Activated effector memory CD4-positive, alpha-beta T cell treated with Interleukin-2 at 50 U/mL for 16 hours (primary cell): ENCODE measurements around the gene SNPH.

Experiments used
- DNase-seq: peaks from one replicate; pipeline ENCODE4 v3.0.0-alpha.2; 2020

SNPH gene

DNA sequence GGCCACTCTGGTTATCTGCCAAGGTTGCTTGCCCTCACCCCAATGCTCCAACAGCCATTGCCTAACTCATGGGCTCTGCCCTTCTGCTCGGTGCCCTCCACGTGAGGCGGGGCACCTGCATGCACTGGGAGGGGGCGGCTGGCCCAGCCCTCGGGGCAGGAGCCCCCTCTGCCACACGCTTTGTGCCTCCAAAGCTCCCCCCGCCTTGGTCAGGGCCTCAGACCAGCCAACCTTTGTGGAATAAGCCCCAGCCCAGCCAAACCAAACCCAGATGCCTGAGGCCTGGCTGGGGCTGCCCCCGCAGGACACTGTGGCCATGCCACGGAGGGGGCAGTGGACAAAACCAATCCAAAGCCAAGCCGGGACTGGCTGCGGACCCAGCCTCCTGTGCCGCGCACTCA, 41.5 kb downstream of the SNPH start:
- no peak for DNase-seq

DNA sequence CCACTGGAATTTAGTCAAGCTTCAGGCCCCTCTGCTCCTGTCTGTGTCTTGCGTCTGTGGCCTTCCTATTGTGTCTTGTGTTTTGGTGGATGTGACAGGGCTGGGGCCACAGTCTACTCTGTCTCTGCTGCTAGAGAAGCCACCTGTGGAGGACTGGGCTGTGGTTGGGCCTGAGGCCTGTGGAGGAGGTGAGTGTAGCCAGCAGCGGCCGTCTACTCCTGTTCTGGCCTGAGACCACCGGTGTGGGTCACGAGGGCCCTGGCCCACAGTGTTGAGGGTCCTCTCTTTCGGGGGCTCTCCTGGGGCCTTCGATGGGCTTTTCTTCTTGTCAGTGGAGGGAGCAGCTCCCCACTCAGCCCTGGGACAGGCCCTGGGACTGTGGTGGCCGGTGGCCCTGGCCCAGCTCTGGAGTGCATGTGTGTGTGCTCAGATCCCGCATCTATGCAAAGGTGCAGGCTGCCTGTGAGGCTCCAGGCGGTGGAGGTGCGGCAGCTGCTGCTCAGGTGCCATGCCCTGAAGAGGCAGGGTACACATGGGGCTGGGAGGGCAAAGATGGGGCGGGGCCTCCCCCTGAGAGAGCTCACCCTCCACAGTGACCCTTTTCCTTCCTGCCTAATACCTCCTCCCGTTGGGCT, 42.1 kb downstream of the SNPH start:
- DNase-seq: no peak

DNA sequence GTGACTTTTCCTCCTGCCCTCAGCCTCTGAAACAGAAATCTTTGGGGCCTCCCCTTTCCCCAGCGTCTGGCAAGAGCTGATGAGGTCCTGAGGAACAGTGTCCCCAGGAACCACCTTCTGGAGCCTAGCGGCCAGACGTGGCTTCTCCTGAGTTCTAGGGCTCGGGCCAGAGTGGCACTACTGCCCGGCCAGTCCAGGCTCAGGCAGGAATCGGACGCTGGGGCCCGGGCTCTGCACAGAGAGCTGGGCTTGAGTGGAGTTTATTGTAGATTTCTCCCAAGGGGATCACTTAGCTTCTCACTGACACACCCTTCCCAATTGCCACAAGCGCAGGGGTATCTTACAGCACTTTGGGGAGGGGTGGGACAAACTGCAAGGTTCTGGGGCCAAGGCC, 42.6 kb downstream of the SNPH start:
- no peak for DNase-seq

DNA sequence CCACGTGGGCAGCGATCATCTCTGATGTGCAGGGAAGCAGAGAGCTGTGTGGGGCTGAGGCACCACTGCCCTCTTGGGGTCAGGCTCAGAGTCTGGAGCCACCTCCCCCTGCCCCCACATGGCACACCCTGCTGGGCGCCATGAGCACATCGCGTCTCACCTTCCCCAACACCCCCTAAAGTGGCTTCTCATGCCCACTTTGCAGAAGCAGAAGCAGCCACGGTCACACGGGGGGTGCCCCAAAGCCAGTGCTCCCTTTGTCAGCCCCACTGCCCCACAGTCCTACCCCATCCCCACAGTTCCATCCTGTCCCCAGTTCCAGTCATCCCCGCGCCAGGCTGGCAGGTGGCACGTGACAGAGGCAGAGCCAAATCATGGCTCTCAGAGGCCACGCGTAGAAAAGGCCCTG, 43.3 kb downstream of the SNPH start:
- no peak for DNase-seq

DNA sequence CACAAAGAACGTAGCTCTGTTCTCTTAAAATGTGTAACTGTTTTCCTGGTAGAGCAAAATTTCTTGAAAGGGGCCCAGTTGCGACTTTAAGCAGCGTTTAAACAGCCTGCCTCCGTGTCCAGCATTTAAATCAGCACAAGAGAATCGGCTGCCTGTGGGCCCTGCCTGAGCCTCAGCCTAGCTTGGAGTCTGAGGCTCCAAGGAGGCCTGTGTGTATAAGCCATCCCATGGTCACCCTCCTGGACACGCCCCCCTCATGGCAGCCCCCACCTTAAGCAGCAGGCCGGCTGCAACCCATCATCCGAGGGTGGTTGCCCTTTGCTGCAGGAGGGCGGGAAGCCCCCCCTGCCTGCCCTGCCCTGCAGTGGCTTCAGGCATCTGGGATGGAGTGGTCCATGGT, 44.0 kb downstream of the SNPH start:
- no peak for DNase-seq

DNA sequence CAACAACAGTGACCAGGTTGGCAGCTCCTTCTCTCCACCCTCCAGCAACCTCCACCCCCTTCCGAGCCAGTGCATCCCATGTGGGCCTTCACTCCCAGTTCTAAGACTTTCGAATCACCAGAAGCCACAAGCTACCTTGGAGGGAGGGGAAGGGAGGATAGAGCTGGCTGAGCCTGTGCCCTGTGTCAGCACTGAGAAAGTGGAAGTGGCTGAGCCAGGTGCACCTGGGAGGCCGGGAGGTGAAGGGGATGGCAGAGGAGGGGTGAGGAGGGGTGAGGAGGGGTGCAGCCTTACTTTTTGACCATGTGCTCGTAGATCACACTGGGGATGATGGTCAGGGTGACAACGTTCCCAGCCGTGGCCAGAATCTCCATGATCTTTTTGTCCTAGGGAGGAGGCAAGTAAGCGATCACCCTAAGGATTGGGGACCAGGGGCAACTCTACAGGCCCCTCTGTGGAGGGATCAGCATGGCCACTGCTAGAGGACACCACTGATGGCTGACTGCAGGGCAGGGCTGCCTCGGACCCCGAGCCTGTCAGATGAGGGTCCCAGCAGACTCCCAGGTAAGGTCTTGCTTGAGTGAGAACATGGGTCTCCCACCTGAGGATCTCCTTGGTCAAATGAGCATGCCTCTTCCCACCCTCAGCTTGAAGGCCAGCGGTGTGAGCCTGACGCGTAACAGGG, 44.6 kb downstream of the SNPH start:
- no peak for DNase-seq

DNA sequence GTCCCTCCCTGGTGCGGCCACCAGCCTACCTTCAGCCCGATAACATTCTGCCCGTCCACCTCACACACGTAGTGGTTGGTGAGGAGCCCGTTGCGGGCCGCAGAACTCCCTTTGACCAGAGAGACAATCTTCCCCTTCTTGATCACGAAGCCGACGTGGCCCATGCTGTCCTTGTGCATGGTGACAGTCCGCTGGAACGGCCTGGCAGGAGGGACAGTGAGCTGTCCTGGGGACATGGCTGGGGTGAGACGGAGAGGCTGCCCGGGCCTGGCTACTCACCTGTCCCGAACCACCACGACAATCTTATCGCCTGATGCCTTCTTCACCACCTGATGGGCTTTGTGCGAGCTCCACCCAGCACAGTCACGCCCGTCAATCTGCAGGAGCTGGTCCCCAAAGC, 46.2 kb downstream of the SNPH start:
- DNase-seq: no peak

DNA sequence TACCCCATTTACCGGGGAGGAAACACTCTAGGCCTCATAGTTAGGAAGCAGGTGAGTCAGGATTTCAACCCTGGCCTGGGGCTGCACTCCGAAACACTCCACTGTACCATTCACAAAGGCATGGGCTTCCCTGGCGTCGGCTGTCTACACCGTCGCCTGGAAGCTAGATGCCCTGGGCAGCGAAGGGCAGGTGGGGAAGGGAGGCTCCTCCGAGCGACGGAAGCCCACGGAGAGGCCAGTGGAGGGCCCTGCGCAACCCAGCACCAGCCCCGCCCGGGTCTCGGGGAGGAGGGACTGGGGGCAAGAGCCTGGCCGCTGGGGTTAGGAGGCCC, 46.8 kb downstream of the SNPH start:
- no peak for DNase-seq

DNA sequence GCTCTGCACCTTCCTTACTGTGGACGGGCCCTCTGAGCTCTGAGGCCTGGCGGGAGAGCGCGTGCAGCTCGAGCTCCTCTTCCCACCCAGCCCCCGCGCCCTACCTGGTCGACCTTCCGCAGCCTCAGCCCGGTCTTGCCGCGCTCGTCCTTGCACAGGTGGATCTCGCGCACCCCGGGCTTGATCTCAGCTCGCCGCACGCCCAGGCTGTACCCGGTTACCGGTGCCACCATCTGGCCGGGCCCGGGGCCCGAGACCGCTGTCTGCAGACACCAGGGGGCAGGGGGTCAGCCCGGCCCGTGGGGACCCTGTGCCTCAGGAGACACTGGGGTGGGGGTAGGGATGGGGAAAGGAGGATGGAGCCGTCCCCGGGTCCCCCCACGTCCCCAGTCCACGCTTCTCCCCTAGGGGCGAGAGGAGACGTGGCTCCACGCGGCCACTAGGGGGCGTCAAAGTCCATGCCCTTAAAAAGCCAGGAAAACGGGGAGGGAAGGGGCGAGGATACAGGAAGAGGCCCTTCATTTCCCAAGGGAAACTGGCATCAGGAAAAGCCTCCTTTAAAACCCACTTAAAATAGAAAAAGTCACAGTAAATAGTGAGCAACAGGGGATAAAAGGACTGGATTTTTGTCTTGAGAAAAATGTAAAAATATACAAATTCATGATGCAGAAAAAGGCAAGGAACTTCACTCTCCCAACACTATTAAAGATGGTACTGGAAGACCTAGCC, 47.3 kb downstream of the SNPH start:
- peak; percentile 33 for DNase-seq

DNA sequence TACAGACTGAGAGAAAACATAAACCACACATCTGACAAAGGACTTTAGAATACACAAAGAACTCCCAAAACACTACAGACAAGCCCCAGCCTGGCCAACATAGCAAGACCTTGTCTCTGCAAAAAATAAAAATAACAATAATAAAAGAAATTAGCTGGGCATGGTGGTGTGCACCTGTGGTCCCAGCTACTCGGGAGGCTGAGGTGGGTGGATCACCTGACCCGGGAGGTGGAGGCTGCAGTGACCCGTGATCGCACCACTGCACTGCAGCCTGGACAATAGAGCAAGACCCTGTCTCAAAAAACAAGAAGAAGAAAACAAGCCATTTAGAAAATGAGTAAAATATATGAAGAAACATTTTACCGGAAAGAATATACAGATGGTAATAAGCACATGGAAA, 49.7 kb downstream of the SNPH start:
- no peak for DNase-seq

DNA sequence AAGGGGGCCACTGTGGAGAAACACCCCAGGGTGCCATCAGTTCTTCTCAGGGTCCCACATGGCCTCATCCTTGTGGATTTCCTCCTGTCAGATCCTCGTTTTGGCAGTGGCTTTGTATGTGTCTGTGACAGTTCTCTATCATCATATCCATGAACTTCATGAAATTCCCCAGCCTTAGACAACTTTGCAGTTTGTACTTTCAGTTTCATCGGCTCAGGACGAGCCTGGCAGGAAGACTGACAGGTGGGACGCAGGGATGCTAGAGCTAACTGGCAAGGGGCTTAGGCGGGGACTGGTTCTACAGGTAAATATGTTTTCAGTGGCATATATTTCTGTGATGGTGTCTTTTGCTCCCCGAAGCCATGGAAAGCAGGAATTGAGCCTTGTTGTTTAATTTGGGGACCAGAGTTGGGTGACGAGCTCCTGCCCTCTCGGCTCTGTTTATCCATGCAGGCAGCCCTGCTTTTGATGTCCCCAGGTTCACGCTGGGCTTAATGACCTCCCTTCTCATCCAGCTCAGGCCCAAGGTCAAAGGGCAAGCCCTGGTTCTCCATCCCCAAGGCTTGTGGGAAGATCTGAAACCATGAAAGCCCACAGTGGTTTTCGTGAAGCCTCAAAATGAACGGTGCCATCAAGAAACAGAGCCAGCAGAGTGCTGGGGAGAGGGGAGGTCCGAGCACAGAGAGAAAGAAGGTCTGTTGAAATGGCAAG, 51.6 kb downstream of the SNPH start:
- no peak for DNase-seq

DNA sequence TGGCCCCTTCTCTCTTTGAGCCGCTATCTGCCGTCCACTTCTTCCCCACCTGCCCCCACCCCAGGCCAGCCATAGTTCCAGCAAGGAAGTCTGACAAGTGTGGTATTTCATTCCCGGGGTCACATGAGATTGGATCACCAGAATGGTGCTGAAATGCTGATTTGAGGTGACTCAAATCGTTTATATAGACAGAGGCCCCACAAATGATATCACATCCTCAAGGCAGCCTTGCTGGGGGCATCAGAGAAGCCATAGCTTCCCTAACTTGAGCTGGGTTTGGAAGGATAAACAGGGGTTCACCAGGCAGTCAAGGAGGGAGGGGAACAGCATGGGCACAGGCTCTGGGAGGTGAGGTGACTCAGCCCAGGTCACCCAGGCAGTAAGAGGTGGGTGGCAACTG, 53.0 kb downstream of the SNPH start:
- no peak for DNase-seq

DNA sequence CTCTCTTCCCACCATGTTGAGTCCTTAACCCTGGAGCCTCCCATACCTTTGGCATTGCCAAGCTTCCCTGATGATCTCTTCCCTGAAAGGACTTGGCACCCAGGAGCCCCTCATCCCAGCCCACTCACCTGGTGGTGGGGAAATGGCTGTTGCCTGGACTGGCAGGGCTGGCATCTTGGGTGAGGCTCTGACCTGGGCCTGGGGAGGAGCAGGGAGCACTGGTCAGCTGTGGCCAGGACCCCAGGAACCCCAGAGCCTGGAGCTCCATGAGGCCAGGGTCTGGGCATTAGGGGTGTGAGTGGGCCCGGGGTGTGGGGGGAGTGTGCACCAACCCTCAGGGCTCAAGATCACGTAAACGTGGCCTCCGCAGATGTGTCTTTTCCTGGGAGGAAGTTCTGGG, 53.4 kb downstream of the SNPH start:
- DNase-seq: no peak

DNA sequence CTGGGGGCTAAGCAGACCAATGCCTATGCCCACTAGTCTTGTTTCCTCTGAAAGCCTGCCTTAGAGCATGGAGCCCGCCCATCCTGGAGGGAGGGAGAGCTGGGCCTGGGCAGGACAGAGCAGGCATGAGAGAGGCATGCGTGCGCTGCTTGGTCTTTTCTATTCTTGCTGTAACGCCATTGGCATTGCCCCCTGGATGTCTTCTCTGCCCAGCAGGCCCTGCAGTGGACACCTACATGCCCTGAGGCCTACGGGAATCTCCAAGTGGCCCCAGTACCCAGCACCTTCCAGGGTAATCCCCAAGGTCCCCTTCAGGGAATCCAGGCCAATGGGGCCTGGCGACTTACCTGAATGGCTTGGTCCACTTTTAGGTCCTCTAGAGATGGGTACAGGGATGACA, 53.9 kb downstream of the SNPH start:
- DNase-seq: no peak

DNA sequence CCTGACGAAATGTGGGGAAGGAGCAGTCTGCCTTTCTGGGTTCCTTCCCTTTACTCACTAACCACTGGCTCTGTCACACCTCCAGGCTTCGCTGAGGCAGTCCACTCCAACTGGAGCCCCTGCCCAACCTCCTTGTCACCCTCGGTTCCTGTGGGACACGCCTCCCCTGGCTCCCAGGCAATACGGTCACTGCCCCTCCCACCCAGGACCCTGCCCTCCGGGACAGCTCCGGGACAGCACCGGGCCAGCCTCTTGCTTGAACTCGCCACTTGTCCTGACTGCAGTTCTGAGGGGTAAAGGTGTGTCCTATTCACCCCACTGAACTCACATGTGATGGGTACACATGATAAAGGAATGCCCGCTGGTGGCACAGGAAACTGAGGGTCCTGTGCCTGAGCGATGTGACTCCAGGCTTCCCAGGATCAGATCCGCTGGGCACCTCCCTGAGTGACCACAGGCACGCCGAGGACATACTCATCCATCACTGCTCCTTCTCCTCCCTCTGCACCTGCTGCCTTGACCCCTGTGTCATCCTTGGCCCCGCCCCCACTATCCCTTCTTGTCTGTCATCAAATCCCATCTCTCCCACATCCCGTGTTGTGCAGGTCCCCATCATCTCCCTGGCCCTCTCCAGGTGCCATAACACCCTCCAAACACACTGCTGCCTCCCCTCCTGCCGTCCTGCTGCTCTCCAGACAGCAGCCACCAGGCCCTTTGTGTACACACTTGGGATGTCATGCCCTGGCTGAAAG, 55.0 kb downstream of the SNPH start:
- DNase-seq: no peak

DNA sequence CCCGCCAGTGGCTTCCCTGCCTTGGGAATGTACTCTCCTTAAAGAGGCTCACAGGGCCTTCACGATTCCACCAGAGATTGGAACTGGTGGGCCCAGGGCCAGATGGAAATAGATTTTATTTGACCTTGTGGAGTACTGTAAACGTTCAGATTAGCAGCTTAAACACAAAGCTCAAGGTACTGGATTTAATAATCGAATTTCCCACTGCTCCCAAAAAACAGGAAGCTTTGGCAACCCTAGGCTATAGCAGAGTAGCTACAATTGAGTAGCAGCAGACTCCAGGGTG, 55.5 kb downstream of the SNPH start:
- DNase-seq: no peak

DNA sequence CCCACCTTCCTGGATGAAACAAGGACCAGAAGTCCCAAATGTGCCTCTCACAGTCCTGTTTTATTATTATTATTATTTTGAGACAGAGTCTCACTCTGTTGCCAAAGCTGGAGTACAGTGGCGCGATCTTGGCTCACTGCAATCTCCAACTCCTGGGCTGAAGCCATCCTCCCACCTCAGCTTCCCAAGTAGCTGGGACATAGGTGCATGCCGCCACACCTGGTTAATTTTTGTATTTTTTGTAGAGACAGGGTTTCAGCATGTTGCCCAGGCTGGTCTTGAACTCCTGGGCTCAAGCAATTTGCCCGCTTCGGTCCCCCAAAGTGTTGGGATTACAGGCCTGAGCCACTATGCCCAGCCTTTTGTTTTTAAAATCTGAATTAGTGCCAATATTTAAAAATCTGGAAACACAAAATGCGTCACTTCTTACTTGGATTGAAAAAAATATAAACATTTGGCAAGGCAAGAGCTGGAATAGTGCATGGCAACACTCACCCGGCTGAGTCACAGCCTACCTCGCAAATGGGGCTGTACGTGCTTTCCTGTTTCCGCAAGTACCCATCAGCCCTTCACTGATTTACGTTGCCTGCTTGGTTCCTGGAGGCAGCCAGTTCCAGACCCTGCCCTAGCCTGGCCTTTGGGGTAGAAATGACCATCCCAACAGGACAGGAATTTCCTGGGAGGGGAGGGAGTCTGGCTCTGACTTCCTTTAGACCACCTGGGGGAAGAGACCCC, 56.6 kb downstream of the SNPH start:
- DNase-seq: no peak

DNA sequence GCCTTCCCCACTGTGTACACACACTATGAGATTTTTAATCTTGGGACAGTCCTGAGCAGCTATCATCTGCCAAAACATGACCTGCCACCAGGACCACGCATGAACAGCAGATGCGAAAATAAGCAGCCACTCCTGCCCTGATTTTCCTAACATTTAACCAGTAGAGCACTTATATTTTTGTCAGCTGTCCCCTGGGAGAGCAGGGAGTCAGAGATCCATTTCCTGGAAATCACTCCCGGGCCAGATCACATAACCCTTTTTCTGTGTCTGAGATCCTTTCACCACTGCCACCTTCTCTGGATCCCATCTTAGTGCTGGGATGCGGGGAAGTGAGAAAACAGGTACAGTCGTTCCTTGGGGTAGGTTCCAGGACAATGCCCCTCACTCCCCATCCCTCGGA, 57.2 kb downstream of the SNPH start:
- DNase-seq: no peak

DNA sequence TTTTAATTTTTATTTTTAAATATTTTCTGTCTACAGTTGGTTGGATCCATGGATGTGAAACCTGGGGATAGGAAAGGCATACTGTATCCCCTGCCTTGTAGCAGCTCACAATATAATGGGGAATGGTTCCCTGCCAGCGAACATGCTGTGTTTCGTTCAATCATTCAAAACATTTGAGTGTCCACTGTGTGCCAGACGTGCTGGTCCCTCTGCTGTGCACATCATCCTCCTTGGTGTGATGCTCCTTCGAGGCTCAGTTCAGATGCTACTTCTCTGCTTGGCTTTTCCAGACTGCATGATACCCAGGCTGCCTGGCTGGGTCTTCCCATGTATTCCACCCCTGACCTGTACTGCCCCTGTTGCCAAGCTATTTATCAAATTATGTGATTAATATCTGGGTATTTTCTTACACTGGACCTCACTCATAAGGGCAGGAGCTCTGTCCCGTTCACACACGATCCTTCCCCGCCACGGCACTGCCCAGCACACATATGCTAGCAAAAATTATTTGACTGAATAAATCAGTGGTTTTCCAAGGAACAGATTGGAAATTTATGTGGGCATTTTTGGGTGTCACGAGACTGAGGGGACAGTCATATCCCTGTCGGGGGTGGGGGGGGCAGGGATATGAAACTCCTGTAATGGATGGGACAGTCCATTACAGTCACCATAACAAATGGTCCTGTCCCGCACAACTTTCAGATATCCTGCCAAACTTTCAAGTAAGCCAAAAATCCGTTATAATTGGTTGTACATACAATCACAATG, 57.9 kb downstream of the SNPH start:
- no peak for DNase-seq

DNA sequence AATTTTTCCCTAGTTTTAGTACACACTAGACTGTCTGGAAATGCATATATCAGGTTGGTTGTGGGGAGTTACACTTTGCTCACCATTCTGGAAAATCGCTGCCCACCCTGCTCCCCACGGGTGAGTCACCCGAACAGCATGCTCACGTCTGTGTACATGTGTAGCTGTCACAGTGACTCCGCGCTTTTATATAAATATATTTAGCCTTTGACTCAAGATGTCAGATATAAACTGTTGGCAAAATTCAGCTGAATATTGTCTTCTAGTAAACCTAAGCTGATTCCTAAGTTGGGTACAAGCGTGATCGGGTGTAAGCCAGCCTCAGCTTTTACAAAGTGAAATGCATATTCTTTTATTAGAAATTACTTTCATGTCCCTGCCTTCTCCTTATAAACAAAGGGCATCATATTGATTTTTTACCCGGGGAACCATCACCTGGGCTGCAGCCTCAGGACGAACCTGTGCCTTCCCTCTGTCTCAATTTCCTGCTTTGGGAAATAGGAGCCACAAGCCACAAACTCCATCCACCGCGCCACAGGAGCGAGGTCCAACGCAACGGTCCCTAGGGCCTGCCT, 58.6 kb downstream of the SNPH start:
- no peak for DNase-seq
